Left ventricle myocardium superior (tissue), 1 donor: Measurements from ENCODE around the gene CLCF1. TPM values are rescaled to one million over a fixed set of nuclear protein-coding genes. Genes with fewer than 3 reads are reported as not detected.

Experiments used
- ATAC-seq: fragments of 200-7000 bp; cut with Tn5 transposase; one replicate; pipeline ENCODE4 v1.9.1; 2020; ENCODE audit warnings: mild to moderate bottlenecking, moderate library complexity
- DNase-seq: peaks from one replicate; pipeline ENCODE4 v3.0.0-alpha.2; 2020
- intact Hi-C: fragments of 100-400 bp; cut with micrococcal nuclease; formaldehyde crosslinking; loops from one replicate; pipeline ENCODE4 v1.11.0; 2022
- total RNA-seq: library from RNA; stranded (reverse); fragmentation: NEBNext Ultra II Directional; extraction: Animal tissue kit (Norgen Biotek cat#: 25700); gene quantifications from one replicate; pipeline ENCODE4 v1.2.1, GENCODE V29; 2021
- donor health status: DM: no; HTN: yes; CAD: no; lungs with severe emphysema.

CLCF1 gene
- total RNA-seq, 1 donor from 2014 or later = 0.89 TPM

DNA sequence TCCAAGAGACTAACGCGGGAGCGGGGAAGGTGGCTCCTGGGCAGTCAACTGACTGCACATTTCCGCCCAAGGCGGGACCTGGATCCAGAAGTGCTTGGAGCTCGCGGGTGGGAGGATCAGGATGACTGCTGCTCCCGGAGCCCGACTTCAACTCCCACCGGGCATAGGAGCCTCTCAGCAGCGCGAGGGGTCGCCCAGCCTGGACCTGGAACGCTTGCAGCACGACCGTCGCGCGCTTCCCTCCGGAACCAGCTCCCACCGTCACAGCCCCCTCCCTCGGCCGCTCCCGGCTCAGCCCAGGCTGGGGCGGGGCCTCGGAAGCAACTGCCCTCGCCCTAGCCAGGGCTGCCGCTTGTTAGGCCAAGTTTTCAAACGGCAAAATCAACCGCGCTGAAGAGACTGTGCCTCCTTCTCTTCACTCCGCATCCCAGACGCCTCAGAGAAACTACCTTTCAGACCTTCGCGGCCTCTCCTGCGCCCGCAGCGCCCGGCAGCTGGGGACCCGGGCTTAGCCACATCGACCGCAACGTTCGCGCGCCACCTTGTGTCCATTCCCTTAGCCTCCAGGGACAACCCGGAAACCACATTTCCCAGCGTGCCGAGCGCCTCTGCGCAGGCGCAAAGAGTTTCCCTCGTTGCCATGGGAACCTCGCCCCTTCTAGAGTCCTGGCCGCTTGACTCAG, 56.1 kb downstream of the CLCF1 start:
- peak; percentile 97 for DNase-seq
- intact Hi-C loops = loop anchor here (5.0 kb wide), 1 partner anchor 55 kb away; no protein-coding TSS in a partner anchor
- ATAC-seq = peak; percentile 93

DNA sequence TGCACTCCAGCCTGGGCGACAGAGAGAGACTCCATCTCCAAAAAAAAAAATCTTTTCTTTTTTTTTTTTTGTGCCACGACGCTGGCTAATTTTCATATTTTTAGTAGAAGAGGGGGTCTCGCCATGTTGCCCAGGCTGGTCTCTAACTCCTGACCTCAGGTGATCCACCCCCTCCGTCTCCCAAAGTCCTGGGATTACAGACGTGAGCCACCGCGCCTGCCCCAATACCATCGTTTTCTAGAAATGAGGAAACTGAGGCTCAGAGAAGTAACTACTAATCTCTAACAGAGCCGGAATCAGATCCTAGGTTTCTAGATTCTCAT, 56.6 kb downstream of the CLCF1 start:
- no peak for DNase-seq
- intact Hi-C loops = loop anchor here (5.0 kb wide), 1 partner anchor 55 kb away; no protein-coding TSS in a partner anchor
- ATAC-seq = no peak

DNA sequence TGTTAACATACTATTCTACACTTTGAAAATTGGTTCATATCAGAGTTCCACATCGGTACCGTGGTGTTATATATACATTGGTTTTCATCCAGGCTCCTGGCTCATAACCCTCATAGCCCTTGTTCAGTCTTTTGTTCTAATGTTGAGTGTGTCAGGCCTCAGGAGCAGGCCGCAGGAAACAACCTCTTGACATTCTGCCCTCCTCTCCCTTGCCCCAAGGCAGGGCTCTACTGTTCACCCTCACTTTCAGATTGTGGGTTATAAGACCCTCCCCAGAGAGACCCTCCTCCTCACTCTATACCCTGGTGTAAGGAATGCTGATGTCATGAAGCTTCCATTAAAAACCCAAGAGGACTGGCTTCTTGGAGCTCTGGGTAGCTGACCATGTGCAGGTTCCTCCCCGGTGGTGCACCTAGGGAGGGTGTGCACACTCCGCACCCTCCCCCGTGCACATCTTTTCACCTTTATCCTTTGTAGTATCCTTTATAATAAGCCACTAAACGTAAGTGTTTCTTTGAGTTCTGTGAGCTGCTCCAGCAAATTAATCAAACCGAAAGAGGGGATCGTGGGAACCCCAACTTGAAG, 58.0 kb downstream of the CLCF1 start:
- DNase-seq (no peak), ATAC-seq (no peak)
- intact Hi-C loops = loop anchor here (5.0 kb wide), 1 partner anchor 53 kb away; no protein-coding TSS in a partner anchor

DNA sequence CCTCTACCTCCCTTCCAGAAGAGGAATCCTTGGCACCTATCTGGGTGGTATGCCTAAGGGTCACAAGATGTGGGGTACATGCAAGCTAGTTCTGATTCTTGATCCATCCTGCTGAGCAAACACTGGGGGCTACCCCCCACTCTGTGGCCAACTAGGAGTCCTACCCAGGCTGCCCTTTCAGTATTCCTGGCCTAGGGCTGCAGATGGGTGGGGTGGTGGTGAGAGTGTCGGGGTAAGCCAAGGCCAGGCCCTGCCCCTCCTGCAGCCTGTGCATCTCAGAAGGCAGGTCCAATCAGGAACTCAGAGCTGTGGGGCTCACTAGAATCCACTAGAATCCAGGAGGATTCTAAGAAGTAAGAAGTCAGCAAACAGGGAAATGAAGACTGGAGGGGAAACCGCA, 59.2 kb downstream of the CLCF1 start:
- DNase-seq = no peak
- no peak for ATAC-seq
- intact Hi-C loops = no loop called here

Other genes with a start within 250 kb of the CLCF1 start
- gene GRK2, start 107.1 kb downstream of the CLCF1 start, total RNA-seq = 56.8 TPM
- 13.1 TPM for gene ANKRD13D, start 84.3 kb downstream of the CLCF1 start, total RNA-seq
- gene SSH3, start 70.1 kb downstream of the CLCF1 start, total RNA-seq = 18.7 TPM
- 40.3 TPM for gene POLD4, start 20.1 kb downstream of the CLCF1 start, total RNA-seq
- gene RAD9A, start 18.4 kb upstream of the CLCF1 start, total RNA-seq = 5.8 TPM
- 106 TPM for gene PPP1CA, start 28.3 kb upstream of the CLCF1 start, total RNA-seq
- 0.87 TPM for gene TBC1D10C, start 30.5 kb upstream of the CLCF1 start, total RNA-seq
- gene CARNS1, start 42.1 kb upstream of the CLCF1 start, total RNA-seq = 18.0 TPM
- gene RPS6KB2, start 54.9 kb upstream of the CLCF1 start, total RNA-seq = 25.1 TPM
- 2.0 TPM for gene PTPRCAP, start 64.1 kb upstream of the CLCF1 start, total RNA-seq
- 23.2 TPM for gene CORO1B, start 69.9 kb upstream of the CLCF1 start, total RNA-seq
- gene GPR152, start 79.1 kb upstream of the CLCF1 start, total RNA-seq = not detected
- 0.64 TPM for gene CABP4, start 81.8 kb upstream of the CLCF1 start, total RNA-seq
- 91.5 TPM for gene TMEM134, start 95.7 kb upstream of the CLCF1 start, total RNA-seq
- 51.3 TPM for gene AIP, start 109.4 kb upstream of the CLCF1 start, total RNA-seq
- gene PITPNM1, start 131.8 kb upstream of the CLCF1 start, total RNA-seq = 45.5 TPM
- gene CDK2AP2, start 134.6 kb upstream of the CLCF1 start, total RNA-seq = 55.0 TPM
- not detected for gene CABP2, start 149.8 kb upstream of the CLCF1 start, total RNA-seq
- 360 TPM for gene GSTP1, start 210.2 kb upstream of the CLCF1 start, total RNA-seq
- 768 TPM for gene NDUFV1, start 233.3 kb upstream of the CLCF1 start, total RNA-seq